HG03565 (cell line): ENCODE measurements around the gene IGLL5.
"Not testable (repeated sequence)": the region's sequence is repeated elsewhere in the genome, so short reads cannot be mapped to it uniquely, and the experiment has no call there.

Experiments
- ATAC-seq: cut with Tn5 transposase; IDR thresholded peaks from one replicate; pipeline ENCODE4 v1.9.1; 2021; ENCODE audit warnings: mild to moderate bottlenecking, moderate library complexity; ENCODE audit not compliant: unreplicated experiment

The IGLL5 gene

DNA sequence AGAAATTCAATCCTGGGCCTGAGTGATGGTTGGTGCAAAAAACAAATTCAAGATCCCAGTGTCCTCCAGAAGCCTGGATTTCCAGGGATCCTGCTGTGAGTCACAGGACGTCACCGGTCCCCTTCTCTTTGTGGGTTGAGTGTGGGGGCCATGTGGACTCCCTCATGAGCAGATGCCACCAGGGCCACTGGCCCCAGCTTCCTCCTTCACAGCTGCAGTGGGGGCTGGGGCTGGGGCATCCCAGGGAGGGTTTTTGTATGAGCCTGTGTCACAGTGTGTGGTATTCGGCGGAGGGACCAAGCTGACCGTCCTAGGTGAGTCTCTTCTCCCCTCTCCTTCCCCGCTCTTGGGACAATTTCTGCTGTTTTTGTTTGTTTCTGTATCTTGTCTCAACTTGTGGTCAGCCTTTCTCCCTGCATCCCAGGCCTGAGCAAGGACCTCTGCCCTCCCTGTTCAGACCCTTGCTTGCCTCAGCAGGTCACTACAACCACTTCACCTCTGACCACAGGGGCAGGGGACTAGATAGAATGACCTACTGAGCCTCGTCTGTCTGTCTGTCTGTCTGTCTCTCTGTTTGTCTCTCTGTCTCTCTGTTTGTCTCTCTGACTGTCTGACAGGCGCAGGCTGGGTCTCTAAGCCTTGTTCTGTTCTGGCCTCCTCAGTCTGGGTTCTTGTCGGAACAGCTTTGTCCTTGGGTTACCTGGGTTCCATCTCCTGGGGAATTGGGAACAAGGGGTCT lies 11.9 kb downstream of the IGLL5 start:
- ATAC-seq = not testable (repeated sequence)

DNA sequence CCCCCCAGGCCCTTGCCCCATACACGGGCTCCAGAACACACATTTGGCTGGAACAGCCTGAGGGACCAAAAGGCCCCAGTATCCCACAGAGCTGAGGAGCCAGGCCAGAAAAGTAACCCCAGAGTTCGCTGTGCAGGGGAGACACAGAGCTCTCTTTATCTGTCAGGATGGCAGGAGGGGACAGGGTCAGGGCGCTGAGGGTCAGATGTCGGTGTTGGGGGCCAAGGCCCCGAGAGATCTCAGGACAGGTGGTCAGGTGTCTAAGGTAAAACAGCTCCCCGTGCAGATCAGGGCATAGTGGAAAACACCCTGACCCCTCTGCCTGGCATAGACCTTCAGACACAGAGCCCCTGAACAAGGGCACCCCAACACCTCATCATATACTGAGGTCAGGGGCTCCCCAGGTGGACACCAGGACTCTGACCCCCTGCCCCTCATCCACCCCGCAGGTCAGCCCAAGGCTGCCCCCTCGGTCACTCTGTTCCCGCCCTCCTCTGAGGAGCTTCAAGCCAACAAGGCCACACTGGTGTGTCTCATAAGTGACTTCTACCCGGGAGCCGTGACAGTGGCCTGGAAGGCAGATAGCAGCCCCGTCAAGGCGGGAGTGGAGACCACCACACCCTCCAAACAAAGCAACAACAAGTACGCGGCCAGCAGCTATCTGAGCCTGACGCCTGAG lies 13.1 kb downstream of the IGLL5 start:
- not testable (repeated sequence) for ATAC-seq

DNA sequence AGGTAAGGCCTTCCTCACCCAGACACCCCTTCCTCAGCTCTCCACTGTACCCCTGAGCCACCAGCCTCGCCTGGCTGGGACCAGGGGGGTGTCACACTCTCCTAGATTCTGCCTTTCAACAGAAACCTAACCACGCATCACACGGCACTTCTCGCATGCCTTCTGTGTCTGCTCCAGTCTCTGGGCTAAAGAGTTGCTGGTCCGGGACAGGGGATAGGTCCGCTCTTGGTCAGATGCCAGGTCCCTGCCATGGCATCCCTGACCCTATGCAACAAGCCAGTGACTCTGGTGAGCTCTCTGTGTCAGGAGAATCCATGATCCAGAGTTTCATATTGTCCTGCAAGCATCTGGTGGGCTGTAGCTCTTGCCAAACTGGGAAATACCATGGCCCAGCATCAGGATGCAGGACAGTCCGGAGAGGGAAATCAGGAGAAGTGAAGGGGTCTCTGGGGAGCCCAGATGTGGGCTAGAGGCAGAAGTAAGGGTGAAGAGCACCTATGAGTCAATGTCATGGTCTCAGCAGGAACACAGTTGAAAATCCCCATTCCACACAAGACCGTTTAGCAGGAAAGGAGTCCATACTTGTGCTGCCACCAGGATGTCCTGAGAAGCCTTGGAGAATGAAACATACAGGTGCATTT lies 14.1 kb downstream of the IGLL5 start:
- ATAC-seq = no peak

DNA sequence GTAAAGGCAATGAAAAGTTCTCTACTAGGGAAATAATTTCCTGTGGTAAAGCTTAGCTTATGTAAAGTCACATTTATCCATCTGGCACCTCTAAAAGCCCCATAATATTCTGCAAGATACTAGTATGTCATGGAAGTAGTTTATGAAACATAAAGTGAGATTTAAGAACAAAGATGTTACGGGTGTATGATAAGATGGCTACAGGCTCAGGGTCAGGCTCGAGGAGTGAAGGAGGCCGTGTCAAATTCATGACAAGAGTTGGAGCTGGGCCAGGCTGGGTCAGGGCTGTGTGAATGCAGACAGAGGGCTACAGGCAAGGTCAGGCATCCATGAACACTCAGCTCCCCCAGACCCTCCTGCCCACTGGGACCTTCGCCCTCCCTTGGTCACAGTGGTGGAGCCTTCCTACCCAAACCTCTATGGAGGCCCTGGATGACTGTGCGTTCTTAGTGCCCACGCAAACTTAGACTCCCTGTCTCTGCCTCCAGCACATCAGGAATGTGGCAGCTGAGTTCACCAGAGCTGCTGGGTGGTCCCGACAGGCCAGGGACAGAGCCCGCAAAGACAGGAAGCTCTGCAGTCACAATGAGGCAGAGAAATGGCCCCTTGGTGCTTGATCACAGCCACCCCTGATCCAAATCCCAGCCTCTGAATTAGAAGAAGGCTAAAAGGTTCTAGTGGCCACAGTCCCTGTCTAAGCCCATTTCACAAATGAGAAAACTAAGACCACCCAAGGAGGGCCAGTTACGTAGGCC lies 14.8 kb downstream of the IGLL5 start:
- ATAC-seq = no peak

DNA sequence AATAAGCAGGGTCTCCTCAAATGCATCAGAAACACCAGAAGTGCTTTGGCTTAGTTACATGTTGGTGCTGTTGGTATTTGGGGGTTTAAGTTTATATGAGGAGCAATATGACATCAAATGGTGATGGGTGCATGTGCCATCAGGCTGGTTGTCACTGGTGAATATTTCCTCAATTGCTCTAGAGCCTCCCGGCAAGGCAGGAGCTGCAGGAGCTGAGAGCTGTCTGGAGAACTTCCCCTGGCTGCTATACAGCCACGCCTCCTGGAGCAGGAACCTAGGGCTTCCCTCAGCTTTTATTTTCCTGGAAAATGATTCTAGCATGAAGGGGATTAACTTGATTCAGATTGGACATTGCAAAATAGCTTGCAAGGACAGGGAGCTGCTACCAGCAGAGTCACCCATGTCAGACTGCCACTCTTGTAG lies 15.8 kb downstream of the IGLL5 start:
- no peak for ATAC-seq

DNA sequence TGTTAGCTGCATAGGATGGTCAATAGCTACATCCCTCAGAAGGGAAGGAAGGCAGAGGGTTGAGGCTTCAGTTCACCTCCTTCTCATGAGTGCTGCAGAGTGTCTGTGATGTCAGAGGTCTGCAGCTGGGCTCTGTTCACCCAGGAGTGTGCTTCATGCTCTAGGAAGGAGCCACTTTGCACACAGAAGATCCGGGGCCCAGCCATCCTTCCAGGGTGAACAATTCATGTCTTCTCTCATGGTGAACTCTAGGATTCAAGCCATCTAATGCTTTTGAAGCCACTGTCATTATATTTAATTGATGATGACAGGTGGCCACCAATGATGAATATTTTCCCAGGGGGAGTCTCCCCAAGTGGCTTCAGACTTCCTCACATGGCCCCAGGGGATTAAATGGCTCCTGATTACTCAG lies 16.2 kb downstream of the IGLL5 start:
- not testable (repeated sequence) for ATAC-seq

DNA sequence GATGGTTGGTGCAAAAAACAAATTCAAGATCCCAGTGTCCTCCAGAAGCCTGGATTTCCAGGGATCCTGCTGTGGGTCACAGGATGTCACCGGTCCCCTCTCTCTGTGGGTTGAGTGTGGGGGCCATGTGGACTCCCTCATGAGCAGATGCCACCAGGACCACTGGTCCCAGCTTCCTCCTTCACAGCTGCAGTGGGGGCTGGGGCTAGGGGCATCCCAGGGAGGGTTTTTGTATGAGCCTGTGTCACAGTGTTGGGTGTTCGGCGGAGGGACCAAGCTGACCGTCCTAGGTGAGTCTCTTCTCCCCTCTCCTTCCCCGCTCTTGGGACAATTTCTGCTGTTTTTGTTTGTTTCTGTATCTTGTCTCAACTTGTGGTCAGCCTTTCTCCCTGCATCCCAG lies 17.1 kb downstream of the IGLL5 start:
- ATAC-seq = not testable (repeated sequence)

DNA sequence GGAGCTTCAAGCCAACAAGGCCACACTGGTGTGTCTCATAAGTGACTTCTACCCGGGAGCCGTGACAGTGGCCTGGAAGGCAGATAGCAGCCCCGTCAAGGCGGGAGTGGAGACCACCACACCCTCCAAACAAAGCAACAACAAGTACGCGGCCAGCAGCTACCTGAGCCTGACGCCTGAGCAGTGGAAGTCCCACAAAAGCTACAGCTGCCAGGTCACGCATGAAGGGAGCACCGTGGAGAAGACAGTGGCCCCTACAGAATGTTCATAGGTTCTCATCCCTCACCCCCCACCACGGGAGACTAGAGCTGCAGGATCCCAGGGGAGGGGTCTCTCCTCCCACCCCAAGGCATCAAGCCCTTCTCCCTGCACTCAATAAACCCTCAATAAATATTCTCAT lies 18.8 kb downstream of the IGLL5 start:
- ATAC-seq = not testable (repeated sequence)

DNA sequence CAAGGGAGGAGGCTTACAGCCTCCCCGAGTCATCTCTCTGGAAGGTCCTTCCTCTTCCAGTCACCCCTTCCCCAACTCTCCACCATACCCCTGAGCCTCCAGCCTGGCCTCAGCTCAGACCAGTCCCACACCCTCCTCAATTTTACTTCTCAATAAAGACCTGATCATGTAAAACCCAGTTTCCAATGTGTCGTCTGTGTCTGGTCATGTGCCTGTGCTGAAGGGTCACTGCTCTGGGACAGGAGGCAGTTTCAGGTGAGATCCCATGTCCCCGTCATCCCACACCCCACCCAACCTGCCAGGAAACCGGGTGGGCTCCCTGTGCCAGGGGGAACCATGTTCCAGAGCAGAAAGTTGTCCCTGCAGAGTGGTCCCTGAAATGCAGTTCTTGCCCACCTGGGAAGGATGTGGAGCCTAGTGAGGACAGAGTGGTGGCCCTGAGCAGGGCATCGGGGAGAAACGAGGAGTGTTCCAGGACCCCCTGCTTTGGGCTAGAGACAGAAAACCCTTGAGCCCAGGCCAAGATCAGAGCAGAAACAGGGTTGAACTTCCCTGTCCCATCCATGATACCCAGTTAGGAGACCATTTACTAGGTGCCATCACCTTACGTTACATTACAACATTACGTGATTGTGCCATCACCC lies 19.4 kb downstream of the IGLL5 start:
- ATAC-seq = no peak

DNA sequence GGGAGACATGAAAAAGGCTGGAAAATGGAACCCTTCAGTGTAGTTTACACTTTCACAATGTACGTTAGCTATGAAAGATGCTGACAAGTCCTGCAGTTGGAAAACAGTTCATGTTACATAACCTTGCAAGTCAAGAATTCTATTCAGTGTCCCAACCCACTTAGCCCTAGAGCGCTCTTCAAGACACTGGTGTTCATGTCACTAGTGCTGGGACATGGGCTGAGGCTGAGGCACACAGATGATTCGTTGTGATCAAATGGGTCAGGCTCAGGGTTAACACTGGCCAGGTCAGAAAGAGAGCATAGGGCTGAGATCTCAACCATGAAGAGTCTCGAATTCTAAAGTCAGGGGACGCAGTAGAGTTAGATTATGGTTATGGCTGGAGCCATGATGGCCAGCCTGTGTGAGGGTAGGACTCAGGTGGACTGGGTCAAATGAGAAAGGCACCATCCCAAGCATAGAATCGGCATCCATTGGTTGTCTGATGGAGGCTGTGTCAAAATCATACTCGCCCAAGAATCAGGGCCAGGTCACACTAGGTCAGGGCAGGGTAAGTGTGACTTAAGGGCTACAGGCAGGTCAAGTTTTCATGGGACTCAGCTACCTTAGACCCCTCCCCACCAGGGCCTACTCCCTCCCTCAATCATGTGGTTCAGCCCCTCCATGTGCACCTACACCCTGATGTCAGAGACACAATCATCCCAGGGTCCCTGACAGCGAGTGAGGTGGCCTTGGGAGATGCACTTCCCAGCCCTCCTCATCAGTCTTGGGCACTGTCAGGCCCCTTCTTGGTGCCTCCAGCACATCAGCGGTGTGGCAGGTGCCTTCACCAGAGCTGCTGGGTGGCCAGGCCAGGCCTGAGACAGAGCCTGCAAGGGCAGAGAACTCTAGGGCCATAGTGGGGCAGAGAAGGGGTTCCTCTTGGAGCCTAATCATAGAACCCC lies 20.2 kb downstream of the IGLL5 start:
- ATAC-seq = no peak

DNA sequence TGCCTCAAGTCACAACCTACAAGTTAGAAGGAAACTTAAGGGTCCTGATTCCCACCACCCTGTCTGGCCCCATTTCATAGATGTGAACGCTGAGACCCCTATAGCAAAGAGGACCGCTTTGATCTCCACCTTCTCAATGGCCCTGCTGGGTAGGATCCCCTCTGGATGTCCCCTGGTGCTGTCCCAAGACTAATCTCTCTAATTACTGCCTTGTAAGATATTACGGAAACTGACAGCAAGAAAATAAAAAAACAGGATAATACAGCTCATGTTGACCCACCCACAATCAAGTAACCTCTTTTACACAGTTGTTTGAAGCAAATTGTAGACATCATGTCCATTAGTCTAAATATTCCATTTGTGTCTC lies 20.9 kb downstream of the IGLL5 start:
- ATAC-seq = no peak

DNA sequence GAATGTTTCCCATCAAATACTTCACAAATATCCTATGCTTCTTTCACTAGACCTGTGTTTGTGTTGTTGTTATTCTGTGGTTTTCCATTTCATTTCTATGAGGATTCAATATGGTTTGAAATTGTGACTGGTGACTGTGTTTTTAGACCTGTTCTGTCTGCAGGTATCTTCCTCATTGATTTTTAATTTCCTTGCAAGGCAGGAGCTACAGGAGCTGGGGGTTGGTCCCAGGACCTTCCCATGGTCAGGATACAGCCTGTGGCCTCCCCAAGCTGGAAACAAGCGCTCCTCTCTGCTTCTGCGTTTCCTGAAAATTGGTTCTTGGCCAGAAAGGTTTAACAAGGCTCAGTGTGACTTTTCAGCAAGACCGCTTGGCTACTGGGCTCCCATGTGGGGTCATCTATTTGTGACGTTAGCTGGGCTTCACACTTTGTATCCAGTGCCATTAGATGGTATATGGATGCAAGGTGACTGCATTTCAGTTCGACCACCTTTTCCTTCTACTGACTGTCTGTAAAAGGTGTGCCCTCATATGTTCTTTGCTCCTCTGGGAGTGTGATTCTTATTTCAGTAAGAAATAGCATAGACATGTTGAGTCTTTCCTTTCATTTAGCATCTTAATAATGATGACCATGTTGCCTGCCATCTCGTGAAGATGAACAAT lies 21.5 kb downstream of the IGLL5 start:
- no peak for ATAC-seq

DNA sequence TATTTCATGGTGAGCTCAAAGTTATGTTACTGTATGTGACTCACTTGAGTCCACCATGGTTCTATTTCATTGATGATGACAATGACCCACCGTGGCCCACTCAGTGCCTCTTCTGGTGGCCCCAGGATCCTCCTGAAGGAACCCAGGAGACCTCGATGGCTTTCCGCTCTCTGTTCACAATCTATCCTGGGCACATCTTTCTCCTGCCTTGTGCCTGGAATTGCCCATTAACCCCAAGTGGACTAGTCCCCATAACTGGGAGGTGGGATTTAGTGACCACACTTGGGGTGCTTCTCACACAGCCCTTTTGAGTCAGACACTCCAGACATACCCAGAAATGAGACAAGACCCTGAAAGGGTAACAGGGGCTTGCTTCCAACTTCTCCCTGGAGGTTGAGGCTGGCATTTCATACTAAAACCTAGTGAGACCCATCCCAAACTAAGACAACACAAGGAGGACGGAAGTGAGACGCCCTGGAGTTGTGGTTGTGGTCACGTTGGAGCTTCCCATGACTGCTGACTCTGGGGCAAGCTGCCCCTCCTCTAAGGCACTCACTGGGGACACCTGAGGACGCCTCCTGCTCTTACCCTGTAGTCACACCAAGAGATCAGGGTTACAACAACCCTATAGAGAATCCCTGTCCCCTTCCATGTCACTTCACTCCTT lies 22.1 kb downstream of the IGLL5 start:
- no peak for ATAC-seq

DNA sequence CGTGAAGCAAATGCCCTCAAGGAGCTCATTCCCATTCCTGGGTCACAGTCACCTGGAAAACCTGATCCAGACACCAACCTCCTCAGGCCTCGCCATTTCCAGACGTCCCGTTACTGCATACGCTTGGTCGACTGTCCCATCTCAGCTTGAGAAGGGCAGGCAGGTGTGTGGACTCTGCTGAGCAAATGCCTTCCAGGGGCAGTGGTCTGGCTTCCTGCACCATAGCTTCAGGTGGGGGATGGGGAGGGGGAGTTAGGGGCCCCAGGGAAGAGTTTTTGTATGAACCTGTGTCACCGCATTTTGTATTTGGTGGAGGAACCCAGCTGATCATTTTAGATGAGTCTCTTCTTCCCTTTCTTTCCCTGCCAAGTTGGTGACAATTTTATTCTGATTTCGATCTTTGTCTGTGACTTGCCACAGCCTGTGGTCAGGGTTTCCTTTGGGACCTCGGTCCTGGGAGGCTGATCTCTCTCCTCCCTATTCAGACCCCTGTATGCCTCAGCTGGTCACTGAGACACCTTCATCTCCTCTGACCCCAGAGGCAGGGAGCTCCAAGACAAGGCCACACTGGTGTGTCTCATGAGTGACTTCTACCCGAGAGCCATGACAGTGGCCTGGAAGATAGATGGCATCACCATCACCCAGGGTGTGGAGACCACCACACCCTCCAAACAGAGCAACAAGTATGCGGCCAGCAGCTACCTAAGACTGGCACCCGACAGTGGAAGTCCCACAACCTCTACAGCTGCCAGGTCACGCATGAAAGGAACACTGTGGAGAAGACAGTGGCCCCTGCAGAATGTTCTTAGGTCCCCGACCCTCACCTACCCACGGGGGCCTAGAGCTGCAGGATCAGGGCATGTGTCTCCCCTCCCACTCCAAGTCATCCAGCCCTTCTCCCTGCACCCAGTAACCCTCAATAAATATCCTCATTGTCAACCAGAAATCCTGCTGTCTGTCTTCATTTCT lies 22.9 kb downstream of the IGLL5 start:
- ATAC-seq = no peak

DNA sequence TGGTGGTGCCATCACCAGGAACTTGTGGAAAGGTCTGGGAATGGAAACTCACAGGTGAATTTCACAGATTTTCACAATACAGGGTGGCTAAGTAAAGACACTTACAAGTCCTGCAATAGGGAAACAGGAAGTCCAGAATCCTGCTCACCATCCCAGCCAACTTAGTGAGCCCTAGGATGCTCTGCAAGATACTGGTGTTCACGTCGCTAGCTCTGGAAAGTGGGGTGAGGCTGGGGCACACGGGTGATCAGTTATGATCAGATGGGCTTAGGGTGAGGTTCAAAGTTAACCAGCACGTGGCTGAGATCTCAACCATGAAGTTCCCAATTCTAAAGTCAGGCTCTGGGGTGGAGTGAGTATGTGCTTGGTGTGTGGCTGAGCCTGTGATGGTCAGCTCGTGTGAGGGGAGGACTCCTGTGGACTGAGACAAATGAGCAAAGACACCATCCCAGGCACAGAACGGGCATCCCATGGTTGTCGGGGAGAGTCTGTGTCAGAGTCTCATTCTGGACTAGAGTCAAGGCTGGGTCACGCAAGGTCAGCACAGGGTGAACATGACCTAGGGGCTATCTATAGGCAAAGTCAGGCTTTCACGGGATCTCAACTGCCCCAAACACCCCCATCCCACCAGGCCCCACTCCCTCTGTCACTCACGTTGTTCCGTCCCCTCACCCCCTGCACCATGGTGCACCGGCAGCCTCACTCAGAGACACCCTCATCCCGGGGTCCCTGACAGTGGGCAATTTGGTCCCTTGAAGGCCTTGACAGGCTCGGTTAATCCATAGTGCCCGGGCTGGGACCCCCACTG lies 23.9 kb downstream of the IGLL5 start:
- ATAC-seq = no peak

DNA sequence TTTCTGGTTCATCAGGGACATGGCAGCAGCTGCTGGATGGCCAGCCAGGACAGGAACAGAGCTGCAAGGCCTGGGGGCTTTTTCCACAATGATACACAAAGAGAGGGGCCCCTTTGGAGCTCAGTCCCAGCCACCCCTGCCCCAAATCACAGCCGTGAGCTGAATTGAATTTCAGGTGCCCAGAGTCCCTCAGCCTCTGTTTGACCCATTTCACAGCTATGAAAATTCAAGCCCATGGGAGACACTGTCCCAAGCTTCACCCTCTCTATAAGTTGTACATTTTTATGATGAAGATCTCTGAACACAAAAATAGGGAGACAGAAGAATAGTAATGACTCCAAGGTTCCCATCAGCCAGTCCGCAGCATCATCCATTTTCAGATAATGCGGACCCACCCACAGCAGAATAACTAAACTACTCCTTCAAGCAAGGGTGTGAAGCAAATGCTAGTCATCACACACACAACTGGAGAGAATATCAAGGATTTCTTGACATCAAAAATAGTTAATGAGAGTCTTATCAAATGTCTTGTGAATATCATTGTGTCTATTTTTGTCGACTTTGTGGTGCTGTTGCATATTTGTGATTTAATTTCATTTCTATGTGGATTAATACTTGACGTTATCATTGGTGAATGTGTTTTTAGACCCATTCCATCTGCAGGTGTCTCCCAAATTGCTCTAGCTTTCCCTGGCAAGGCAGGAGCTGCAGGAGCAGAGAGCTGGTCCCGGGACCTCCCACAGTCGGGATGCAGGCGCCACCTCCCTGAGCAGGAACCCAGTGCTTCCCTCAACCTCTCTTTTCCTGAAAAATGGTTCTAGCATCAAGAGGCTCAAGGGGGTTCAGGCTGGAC lies 24.7 kb downstream of the IGLL5 start:
- ATAC-seq = no peak
